ENCODE data around the gene TBC1D1.

The TBC1D1 gene

GRCh38 chr4:38003628-38004027 lies 112.7 kb downstream of the TBC1D1 start:
- no peak overlapping the region for H2BK12ac ChIP-seq (ENCODE audit: low read length in 2 of 2)
- no peak overlapping the region for H3K27ac ChIP-seq (ENCODE audit: low read length, poor library complexity, severe bottlenecking)
- no peak overlapping the region for H2BK120ac ChIP-seq (ENCODE audit: low read depth, low read length)
- H3K4me3 ChIP-seq (ENCODE audit: insufficient read depth in 1 of 2, low read depth in 1 of 2, low read length in 2 of 2): no peak overlapping the region
- H3K9me3 ChIP-seq (ENCODE audit: control insufficient read depth, low read length): no peaks in the 10 kb centered on the region
- H3K23ac ChIP-seq (ENCODE audit: low read length in 2 of 2): no peak overlapping the region
- H3K4me2 ChIP-seq (ENCODE audit: low read length, poor library complexity, severe bottlenecking): no peak overlapping the region
- H3K4ac ChIP-seq (ENCODE audit: low read depth in 1 of 2, low read length in 2 of 2): no peak overlapping the region
- H4K8ac ChIP-seq (ENCODE audit: low read length): no peak overlapping the region
- no peak overlapping the region for H2BK15ac ChIP-seq (ENCODE audit: low read depth, poor library complexity, severe bottlenecking)
- no peak overlapping the region for H2AFZ ChIP-seq (ENCODE audit: low read depth, low read length)
- no peak for DNase-seq
- H3K4me1 ChIP-seq (ENCODE audit: control insufficient read depth, insufficient read depth, low read depth, low read length): peaks cover 11% of the 10 kb centered on the region
- no peak overlapping the region for H3K9ac ChIP-seq (ENCODE audit: low read length)
- no peak overlapping the region for H2BK5ac ChIP-seq (ENCODE audit: low read depth, low read length, poor library complexity, severe bottlenecking)
- 100% methylated on average over 1 of the region's 1 CpG for WGBS
- no peak overlapping the region for H3K18ac ChIP-seq (ENCODE audit: low read depth in 1 of 2, low read length in 2 of 2)
- no peaks in the 10 kb centered on the region for H3K36me3 ChIP-seq (ENCODE audit: control insufficient read depth in 1 of 2, insufficient read depth in 2 of 2, low read depth in 1 of 2, low read length in 2 of 2)
- H3K27me3 ChIP-seq (ENCODE audit: control insufficient read depth in 1 of 2, insufficient read depth in 1 of 2, low read length in 2 of 2): no peaks in the 10 kb centered on the region
- no peak overlapping the region for H4K91ac ChIP-seq (ENCODE audit: low read length)
- H2AK5ac ChIP-seq (ENCODE audit: low read length, severe bottlenecking): no peak overlapping the region
- peaks cover 34% of the 10 kb centered on the region for H3K79me1 ChIP-seq (replicated peaks; ENCODE audit: low read length, poor library complexity, severe bottlenecking)
- no peak overlapping the region for H3K14ac ChIP-seq (ENCODE audit: low read length in 2 of 2)

- Histone ChIP-seq H3K9ac (ENCODE audit: low read length) (no peak overlapping the region), H3K27me3 (ENCODE audit: control insufficient read depth in 1 of 2, insufficient read depth in 1 of 2, low read length in 2 of 2) (no peaks in the 10 kb centered on the region), H3K27ac (ENCODE audit: low read length, poor library complexity, severe bottlenecking) (no peak overlapping the region), H3K36me3 (ENCODE audit: control insufficient read depth in 1 of 2, insufficient read depth in 2 of 2, low read depth in 1 of 2, low read length in 2 of 2) (no peaks in the 10 kb centered on the region), H3K4me3 (ENCODE audit: insufficient read depth in 1 of 2, low read depth in 1 of 2, low read length in 2 of 2) (no peak overlapping the region), H2AFZ (ENCODE audit: low read depth, low read length) (no peak overlapping the region), H3K18ac (ENCODE audit: low read depth in 1 of 2, low read length in 2 of 2) (peak overlapping the region in 1 of 2 experiments; percentile 28), H2BK5ac (ENCODE audit: low read depth, low read length, poor library complexity, severe bottlenecking) (no peak overlapping the region), H2BK15ac (ENCODE audit: low read depth, poor library complexity, severe bottlenecking) (no peak overlapping the region), H2BK120ac (ENCODE audit: low read depth, low read length) (no peak overlapping the region), H3K14ac (ENCODE audit: low read length in 2 of 2) (no peak overlapping the region), H4K91ac (ENCODE audit: low read length) (no peak overlapping the region), H3K9me3 (ENCODE audit: control insufficient read depth, low read length) (no peaks in the 10 kb centered on the region), H4K8ac (ENCODE audit: low read length) (no peak overlapping the region), H3K4ac (ENCODE audit: low read depth in 1 of 2, low read length in 2 of 2) (no peak overlapping the region), H3K23ac (ENCODE audit: low read length in 2 of 2) (no peak overlapping the region), H2AK5ac (ENCODE audit: low read length, severe bottlenecking) (no peak overlapping the region), H3K4me1 (ENCODE audit: control insufficient read depth, insufficient read depth, low read depth, low read length) (peaks cover 11% of the 10 kb centered on the region), H3K4me2 (ENCODE audit: low read length, poor library complexity, severe bottlenecking) (no peak overlapping the region), H3K79me1 (replicated peaks; ENCODE audit: low read length, poor library complexity, severe bottlenecking) (peaks cover 35% of the 10 kb centered on the region), H2BK12ac (ENCODE audit: low read length in 2 of 2) (no peak overlapping the region)
- peak; percentile 39 for DNase-seq
- WGBS: 22% methylated on average over 1 of the region's 3 CpGs
These were observed 113.2 kb downstream of the TBC1D1 start for GRCh38 chr4:38004062-38004461.

- no peak overlapping the region for H3K14ac ChIP-seq (ENCODE audit: low read length in 2 of 2)
- no peaks in the 10 kb centered on the region for H3K9me3 ChIP-seq (ENCODE audit: control insufficient read depth, low read length)
- no peak overlapping the region for H3K27ac ChIP-seq (ENCODE audit: low read length, poor library complexity, severe bottlenecking)
- no peak overlapping the region for H2BK5ac ChIP-seq (ENCODE audit: low read depth, low read length, poor library complexity, severe bottlenecking)
- no peaks in the 10 kb centered on the region for H3K36me3 ChIP-seq (ENCODE audit: control insufficient read depth in 1 of 2, insufficient read depth in 2 of 2, low read depth in 1 of 2, low read length in 2 of 2)
- H3K18ac ChIP-seq (ENCODE audit: low read depth in 1 of 2, low read length in 2 of 2): peak overlapping the region in 1 of 2 experiments; percentile 54
- H3K4me2 ChIP-seq (ENCODE audit: low read length, poor library complexity, severe bottlenecking): no peak overlapping the region
- H3K79me1 ChIP-seq (replicated peaks; ENCODE audit: low read length, poor library complexity, severe bottlenecking): peaks cover 32% of the 10 kb centered on the region
- 90% methylated on average over 6 of the region's 6 CpGs for WGBS
- peaks cover 11% of the 10 kb centered on the region for H3K4me1 ChIP-seq (ENCODE audit: control insufficient read depth, insufficient read depth, low read depth, low read length)
- H4K91ac ChIP-seq (ENCODE audit: low read length): no peak overlapping the region
- H3K4me3 ChIP-seq (ENCODE audit: insufficient read depth in 1 of 2, low read depth in 1 of 2, low read length in 2 of 2): no peak overlapping the region
- H2BK12ac ChIP-seq (ENCODE audit: low read length in 2 of 2): no peak overlapping the region
- no peak for DNase-seq
- no peak overlapping the region for H2BK15ac ChIP-seq (ENCODE audit: low read depth, poor library complexity, severe bottlenecking)
- H3K9ac ChIP-seq (ENCODE audit: low read length): no peak overlapping the region
- peak overlapping the region; percentile 57 for H2AK5ac ChIP-seq (ENCODE audit: low read length, severe bottlenecking)
- no peak overlapping the region for H4K8ac ChIP-seq (ENCODE audit: low read length)
- H3K23ac ChIP-seq (ENCODE audit: low read length in 2 of 2): no peak overlapping the region
- no peak overlapping the region for H2AFZ ChIP-seq (ENCODE audit: low read depth, low read length)
- H2BK120ac ChIP-seq (ENCODE audit: low read depth, low read length): no peak overlapping the region
- no peaks in the 10 kb centered on the region for H3K27me3 ChIP-seq (ENCODE audit: control insufficient read depth in 1 of 2, insufficient read depth in 1 of 2, low read length in 2 of 2)
- H3K4ac ChIP-seq (ENCODE audit: low read depth in 1 of 2, low read length in 2 of 2): no peak overlapping the region
These were observed 114.0 kb downstream of the TBC1D1 start for GRCh38 chr4:38004887-38005286.

- Histone ChIP-seq H3K36me3 (ENCODE audit: control insufficient read depth in 1 of 2, insufficient read depth in 2 of 2, low read depth in 1 of 2, low read length in 2 of 2) (no peaks in the 10 kb centered on the region), H3K4ac (ENCODE audit: low read depth in 1 of 2, low read length in 2 of 2) (no peak overlapping the region)
These were observed 114.8 kb downstream of the TBC1D1 start for GRCh38 chr4:38005637-38006036.

More at GRCh38 chr4:38005637-38006036, 114.8 kb downstream of the TBC1D1 start:
- H3K79me1 ChIP-seq (replicated peaks; ENCODE audit: low read length, poor library complexity, severe bottlenecking): peaks cover 34% of the 10 kb centered on the region
- H4K8ac ChIP-seq (ENCODE audit: low read length): no peak overlapping the region
- no peak overlapping the region for H3K18ac ChIP-seq (ENCODE audit: low read depth in 1 of 2, low read length in 2 of 2)
- H3K4me1 ChIP-seq (ENCODE audit: control insufficient read depth, insufficient read depth, low read depth, low read length): peaks cover 11% of the 10 kb centered on the region
- H2BK120ac ChIP-seq (ENCODE audit: low read depth, low read length): no peak overlapping the region
- no peak overlapping the region for H3K23ac ChIP-seq (ENCODE audit: low read length in 2 of 2)
- no peak overlapping the region for H4K91ac ChIP-seq (ENCODE audit: low read length)
- no peaks in the 10 kb centered on the region for H3K27me3 ChIP-seq (ENCODE audit: control insufficient read depth in 1 of 2, insufficient read depth in 1 of 2, low read length in 2 of 2)
- no peak overlapping the region for H3K14ac ChIP-seq (ENCODE audit: low read length in 2 of 2)
- no peak overlapping the region for H3K9ac ChIP-seq (ENCODE audit: low read length)
- H2AFZ ChIP-seq (ENCODE audit: low read depth, low read length): no peak overlapping the region
- no peak overlapping the region for H2BK5ac ChIP-seq (ENCODE audit: low read depth, low read length, poor library complexity, severe bottlenecking)
- no peak overlapping the region for H2BK12ac ChIP-seq (ENCODE audit: low read length in 2 of 2)
- no peaks in the 10 kb centered on the region for H3K9me3 ChIP-seq (ENCODE audit: control insufficient read depth, low read length)
- H3K27ac ChIP-seq (ENCODE audit: low read length, poor library complexity, severe bottlenecking): no peak overlapping the region
- no peak for DNase-seq
- H2BK15ac ChIP-seq (ENCODE audit: low read depth, poor library complexity, severe bottlenecking): no peak overlapping the region
- H2AK5ac ChIP-seq (ENCODE audit: low read length, severe bottlenecking): no peak overlapping the region
- H3K4me3 ChIP-seq (ENCODE audit: insufficient read depth in 1 of 2, low read depth in 1 of 2, low read length in 2 of 2): no peak overlapping the region
- 94% methylated on average over 3 of the region's 3 CpGs for WGBS
- no peak overlapping the region for H3K4me2 ChIP-seq (ENCODE audit: low read length, poor library complexity, severe bottlenecking)

Data from mesenchymal stem cell (in vitro differentiated cells and primary cell).